Frontal cortex (tissue), 4 donors: ENCODE results near the gene UBA5. TPM values are rescaled to one million over a fixed set of nuclear protein-coding genes. Genes with fewer than 3 reads are reported as not detected.
A peak's percentile ranks its signal among the peaks of the same experiment; 100 is the strongest.
"Not testable (repeated sequence)": the region's sequence is repeated elsewhere in the genome, so short reads cannot be mapped to it uniquely, and the experiment has no call there.

Experiments used
- DNase-seq, 2 donors: peaks; one replicate each; pipeline ENCODE4 v3.0.0; 2012; ENCODE audit warnings: low spot score in 2 of 2
- FAIRE-seq: peaks from 2 replicates; lab custom pipeline; 2012; peaks lifted over from hg19 to GRCh38; lab: Jason Lieb, UNC
- total RNA-seq: library from RNA; depleted of rRNA; stranded (reverse); fragments of >200 nt; gene quantifications from one replicate; pipeline ENCODE4 v1.2.3, GENCODE V29; 2014
- donor health status: control.
- donor health status: control.
- donor health status: control.

Gene UBA5
- total RNA-seq: 77.9 TPM

- FAIRE-seq (no peak), DNase-seq (peak; percentile 60 to 63)
Observed at GRCh38 chr3:132660052-132660810, at the start of gene UBA5. TSS of gene UBA5 (plus strand) at chr3:132660329. CDS start at chr3:132660538, 209 bp downstream.

- not testable (repeated sequence) for FAIRE-seq
Observed at GRCh38 chr3:132615301-132615700, 44.8 kb upstream of the UBA5 start.

GRCh38 chr3:132615881-132616280 is 44.2 kb upstream of the UBA5 start:
- FAIRE-seq: no peak
- no peak for DNase-seq

More at GRCh38 chr3:132615301-132615700, 44.8 kb upstream of the UBA5 start:
- not testable (repeated sequence) for DNase-seq

GRCh38 chr3:132616780-132617179 is 43.3 kb upstream of the UBA5 start:
- no peak for DNase-seq
- no peak for FAIRE-seq

- no peak for DNase-seq
- no peak for FAIRE-seq
Observed at GRCh38 chr3:132622148-132622547, 38.0 kb upstream of the UBA5 start.

GRCh38 chr3:132622761-132623160 is 37.4 kb upstream of the UBA5 start:
- DNase-seq (no peak), FAIRE-seq (no peak)

GRCh38 chr3:132623646-132624045 is 36.5 kb upstream of the UBA5 start:
- DNase-seq: no peak

GRCh38 chr3:132624790-132625189 is 35.3 kb upstream of the UBA5 start:
- no peak for DNase-seq

More at GRCh38 chr3:132623646-132624045, 36.5 kb upstream of the UBA5 start:
- no peak for FAIRE-seq

GRCh38 chr3:132625613-132626012 is 34.5 kb upstream of the UBA5 start:
- no peak for DNase-seq
- no peak for FAIRE-seq

More at GRCh38 chr3:132624790-132625189, 35.3 kb upstream of the UBA5 start:
- no peak for FAIRE-seq

GRCh38 chr3:132626955-132627354 is 33.2 kb upstream of the UBA5 start:
- no peak for FAIRE-seq

GRCh38 chr3:132628157-132628556 is 32.0 kb upstream of the UBA5 start:
- no peak for FAIRE-seq

More at GRCh38 chr3:132626955-132627354, 33.2 kb upstream of the UBA5 start:
- DNase-seq: no peak

GRCh38 chr3:132629928-132630327 is 30.2 kb upstream of the UBA5 start:
- DNase-seq (no peak), FAIRE-seq (no peak)

More at GRCh38 chr3:132628157-132628556, 32.0 kb upstream of the UBA5 start:
- DNase-seq: no peak

GRCh38 chr3:132630612-132631011 is 29.5 kb upstream of the UBA5 start:
- no peak for FAIRE-seq
- DNase-seq: no peak

GRCh38 chr3:132635052-132635451 is 25.1 kb upstream of the UBA5 start:
- no peak for FAIRE-seq
- DNase-seq: no peak

GRCh38 chr3:132637590-132637989 is 22.5 kb upstream of the UBA5 start:
- peak; percentile 36 for FAIRE-seq
- no peak for DNase-seq

- no peak for FAIRE-seq
- DNase-seq: no peak
Observed at GRCh38 chr3:132638706-132639105, 21.4 kb upstream of the UBA5 start.

- DNase-seq, FAIRE-seq: not testable (repeated sequence)
Observed at GRCh38 chr3:132641427-132641826, 18.7 kb upstream of the UBA5 start.

GRCh38 chr3:132641837-132642538 is 18.1 kb upstream of the UBA5 start:
- FAIRE-seq: peak; percentile 94
- peak in 1 of 2 donors; percentile 45 for DNase-seq

- no peak for FAIRE-seq
- no peak for DNase-seq
Observed at GRCh38 chr3:132642539-132642847, 17.6 kb upstream of the UBA5 start.

- DNase-seq (no peak), FAIRE-seq (no peak)
Observed at GRCh38 chr3:132643366-132643765, 16.8 kb upstream of the UBA5 start.

GRCh38 chr3:132645058-132645457 is 15.1 kb upstream of the UBA5 start:
- no peak for DNase-seq
- FAIRE-seq: no peak
